HepG2 (cell line): Measurements from ENCODE around the gene MLANA. TPM values are rescaled to one million over a fixed set of nuclear protein-coding genes. Genes with fewer than 3 reads are reported as not detected.

Experiments
- ARID2 ChIP-seq: sonication (generic); formaldehyde crosslinking; IDR thresholded peaks from 2 replicates; pipeline ENCODE4 v1.8.1; 2022; ENCODE audit warnings: mild to moderate bottlenecking, missing genetic modification reagents, borderline replicate concordance
- ELF1 ChIP-seq: sonication (generic); formaldehyde crosslinking; IDR thresholded peaks from 2 replicates; pipeline ENCODE4 v1.4.0; 2020; ENCODE audit warnings: missing genetic modification reagents
- HOXA9 ChIP-seq: sonication (generic); formaldehyde crosslinking; IDR thresholded peaks from 2 replicates; pipeline ENCODE4 v1.8.1; 2022; ENCODE audit warnings: missing genetic modification reagents, mild to moderate bottlenecking, moderate library complexity, borderline replicate concordance
- RARA ChIP-seq: IDR thresholded peaks from 2 replicates; pipeline ENCODE4 v1.6.1; 2016; ENCODE audit warnings: missing genetic modification reagents, missing compliant biosample characterization
- RBFOX2 ChIP-seq: fragments of 200-400 bp; formaldehyde crosslinking; IDR thresholded peaks from 2 replicates; pipeline ENCODE4 v1.6.1; 2017; ENCODE audit warnings: low read depth, mild to moderate bottlenecking, low read length
- SAFB2 ChIP-seq: sonication (generic); formaldehyde crosslinking; IDR thresholded peaks from 2 replicates; pipeline ENCODE4 v1.5.1; 2020; ENCODE audit warnings: missing genetic modification reagents, low read depth, mild to moderate bottlenecking, borderline replicate concordance
- ZBTB42 ChIP-seq: sonication (generic); formaldehyde crosslinking; IDR thresholded peaks from 2 replicates; pipeline ENCODE4 v1.5.0; 2020; ENCODE audit warnings: mild to moderate bottlenecking, missing genetic modification reagents
- ZNF138 ChIP-seq: sonication (generic); formaldehyde crosslinking; IDR thresholded peaks from 2 replicates; pipeline ENCODE4 v1.5.0; 2020; ENCODE audit warnings: mild to moderate bottlenecking, low read depth, missing genetic modification reagents
- ZNF251 ChIP-seq: sonication (generic); formaldehyde crosslinking; IDR thresholded peaks from 2 replicates; pipeline ENCODE4 v1.9.0; 2021; ENCODE audit warnings: mild to moderate bottlenecking, missing genetic modification reagents
- ZNF782 ChIP-seq: sonication (generic); formaldehyde crosslinking; IDR thresholded peaks from 2 replicates; pipeline ENCODE4 v1.4.0; 2020; ENCODE audit warnings: missing genetic modification reagents, mild to moderate bottlenecking, borderline replicate concordance
- ZNF850 ChIP-seq: sonication (generic); formaldehyde crosslinking; conservative IDR thresholded peaks from 2 replicates; pipeline ENCODE4 v1.9.0; 2021; ENCODE audit warnings: mild to moderate bottlenecking, missing genetic modification reagents
- ZSCAN9 ChIP-seq: IDR thresholded peaks from 2 replicates; pipeline ENCODE4 v1.6.1; 2016; ENCODE audit warnings: borderline replicate concordance
- polyA plus RNA-seq, 8 experiments: library from polyadenylated mRNA; depleted of rRNA in 3 of 8; stranded (reverse) in 7 of 8; unstranded in 1 of 8; fragments of >200 nt; fragmentation: Illumina TruSeq in 4 of 8; extraction: Trizol in 4 of 8; gene quantifications; 2 replicates each; pipeline versions ENCODE4 v1.2.1 to v1.2.3, GENCODE V29; 2011 to 2016; ENCODE audit warnings: low read depth in 4 of 8, missing spikeins in 1 of 8, mixed read lengths in 1 of 8; ENCODE audit not compliant: insufficient read depth in 1 of 8
- total RNA-seq, 5 experiments: library from RNA; depleted of rRNA; stranded (reverse); fragments of >200 nt; fragmentation: Illumina TruSeq; extraction: Trizol; gene quantifications; 2 replicates each; pipeline ENCODE4 v1.2.3, GENCODE V29; 2016; ENCODE audit warnings: low read depth in 1 of 5
- TF ChIP-seq, protein P1 (sequence below): sonication (generic); formaldehyde crosslinking; IDR thresholded peaks from 2 replicates; pipeline ENCODE4 v1.4.0; 2020; ENCODE audit warnings: missing genetic modification reagents, borderline replicate concordance
- TF ChIP-seq, protein P2 (sequence below): sonication (generic); formaldehyde crosslinking; IDR thresholded peaks from 2 replicates; pipeline ENCODE4 v1.4.0; 2020; ENCODE audit warnings: mild to moderate bottlenecking, low read depth, missing genetic modification reagents
- TF ChIP-seq, protein P3 (sequence below): sonication (generic); formaldehyde crosslinking; IDR thresholded peaks from 2 replicates; pipeline ENCODE4 v1.9.0; 2021; ENCODE audit warnings: mild to moderate bottlenecking, missing genetic modification reagents
- TF ChIP-seq, protein P4 (sequence below): fragments of 450-650 bp; IDR thresholded peaks from 2 replicates; pipeline ENCODE4 v1.6.1; 2017; ENCODE audit warnings: mild to moderate bottlenecking

MLANA gene
- total and polyA plus RNA-seq, 2 of the 13 experiments (the other 11 are each of a cell fraction or from before 2014, with no cell fraction given) = 0.11 to 0.18 TPM

DNA sequence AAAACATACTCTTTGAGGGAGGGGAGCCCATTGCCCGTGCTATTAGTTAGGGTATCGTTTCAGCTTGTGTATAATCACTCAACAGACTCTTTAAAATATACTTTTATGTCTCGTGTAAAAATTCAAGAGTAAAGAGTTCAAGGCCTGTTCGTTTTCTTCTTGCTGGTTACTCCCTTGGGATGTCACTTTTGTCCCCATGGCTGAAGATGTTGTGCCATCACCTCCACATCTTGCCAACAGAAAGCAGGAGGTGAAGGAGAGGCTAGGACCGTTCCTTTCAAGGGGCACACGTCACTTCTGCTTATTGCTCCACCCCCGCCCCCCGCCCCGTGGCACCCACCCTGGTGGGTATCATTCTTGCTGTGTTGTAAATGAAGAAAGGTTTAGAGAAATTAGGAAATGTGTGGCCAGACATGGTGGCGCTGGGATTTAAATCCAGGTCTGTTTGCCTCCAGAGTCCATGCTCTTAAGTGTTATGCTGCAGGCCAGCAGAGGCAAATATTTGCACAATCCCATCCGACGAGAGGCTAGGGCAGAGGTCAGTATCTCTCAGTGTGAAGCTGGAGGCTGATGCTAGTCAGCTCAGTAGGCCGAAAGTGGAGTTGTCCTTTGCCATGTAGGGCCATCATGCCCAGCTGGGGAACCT is 3.0 kb downstream of the MLANA start (continued):
- TF ChIP-seq HOXA9 (CRISPR knock-in tag) (no peak), ZBTB42 (CRISPR knock-in tag) (no peak), ARID2 (CRISPR knock-in tag) (no peak), ZSCAN9 (no peak), SAFB2 (CRISPR knock-in tag) (no peak), RARA (peak; percentile 89), ELF1 (CRISPR knock-in tag) (no peak), ZNF850 (no peak), ZNF251 (no peak), ZNF782 (CRISPR knock-in tag) (no peak), RBFOX2 (no peak), ZNF138 (CRISPR knock-in tag) (no peak)
- TF ChIP-seq, protein P1, sequence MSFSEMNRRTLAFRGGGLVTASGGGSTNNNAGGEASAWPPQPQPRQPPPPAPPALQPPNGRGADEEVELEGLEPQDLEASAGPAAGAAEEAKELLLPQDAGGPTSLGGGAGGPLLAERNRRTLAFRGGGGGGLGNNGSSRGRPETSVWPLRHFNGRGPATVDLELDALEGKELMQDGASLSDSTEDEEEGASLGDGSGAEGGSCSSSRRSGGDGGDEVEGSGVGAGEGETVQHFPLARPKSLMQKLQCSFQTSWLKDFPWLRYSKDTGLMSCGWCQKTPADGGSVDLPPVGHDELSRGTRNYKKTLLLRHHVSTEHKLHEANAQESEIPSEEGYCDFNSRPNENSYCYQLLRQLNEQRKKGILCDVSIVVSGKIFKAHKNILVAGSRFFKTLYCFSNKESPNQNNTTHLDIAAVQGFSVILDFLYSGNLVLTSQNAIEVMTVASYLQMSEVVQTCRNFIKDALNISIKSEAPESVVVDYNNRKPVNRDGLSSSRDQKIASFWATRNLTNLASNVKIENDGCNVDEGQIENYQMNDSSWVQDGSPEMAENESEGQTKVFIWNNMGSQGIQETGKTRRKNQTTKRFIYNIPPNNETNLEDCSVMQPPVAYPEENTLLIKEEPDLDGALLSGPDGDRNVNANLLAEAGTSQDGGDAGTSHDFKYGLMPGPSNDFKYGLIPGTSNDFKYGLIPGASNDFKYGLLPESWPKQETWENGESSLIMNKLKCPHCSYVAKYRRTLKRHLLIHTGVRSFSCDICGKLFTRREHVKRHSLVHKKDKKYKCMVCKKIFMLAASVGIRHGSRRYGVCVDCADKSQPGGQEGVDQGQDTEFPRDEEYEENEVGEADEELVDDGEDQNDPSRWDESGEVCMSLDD (CRISPR knock-in tag) = no peak
- TF ChIP-seq, protein P2, sequence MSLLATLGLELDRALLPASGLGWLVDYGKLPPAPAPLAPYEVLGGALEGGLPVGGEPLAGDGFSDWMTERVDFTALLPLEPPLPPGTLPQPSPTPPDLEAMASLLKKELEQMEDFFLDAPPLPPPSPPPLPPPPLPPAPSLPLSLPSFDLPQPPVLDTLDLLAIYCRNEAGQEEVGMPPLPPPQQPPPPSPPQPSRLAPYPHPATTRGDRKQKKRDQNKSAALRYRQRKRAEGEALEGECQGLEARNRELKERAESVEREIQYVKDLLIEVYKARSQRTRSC (CRISPR knock-in tag) = no peak
- TF ChIP-seq, protein P3, sequence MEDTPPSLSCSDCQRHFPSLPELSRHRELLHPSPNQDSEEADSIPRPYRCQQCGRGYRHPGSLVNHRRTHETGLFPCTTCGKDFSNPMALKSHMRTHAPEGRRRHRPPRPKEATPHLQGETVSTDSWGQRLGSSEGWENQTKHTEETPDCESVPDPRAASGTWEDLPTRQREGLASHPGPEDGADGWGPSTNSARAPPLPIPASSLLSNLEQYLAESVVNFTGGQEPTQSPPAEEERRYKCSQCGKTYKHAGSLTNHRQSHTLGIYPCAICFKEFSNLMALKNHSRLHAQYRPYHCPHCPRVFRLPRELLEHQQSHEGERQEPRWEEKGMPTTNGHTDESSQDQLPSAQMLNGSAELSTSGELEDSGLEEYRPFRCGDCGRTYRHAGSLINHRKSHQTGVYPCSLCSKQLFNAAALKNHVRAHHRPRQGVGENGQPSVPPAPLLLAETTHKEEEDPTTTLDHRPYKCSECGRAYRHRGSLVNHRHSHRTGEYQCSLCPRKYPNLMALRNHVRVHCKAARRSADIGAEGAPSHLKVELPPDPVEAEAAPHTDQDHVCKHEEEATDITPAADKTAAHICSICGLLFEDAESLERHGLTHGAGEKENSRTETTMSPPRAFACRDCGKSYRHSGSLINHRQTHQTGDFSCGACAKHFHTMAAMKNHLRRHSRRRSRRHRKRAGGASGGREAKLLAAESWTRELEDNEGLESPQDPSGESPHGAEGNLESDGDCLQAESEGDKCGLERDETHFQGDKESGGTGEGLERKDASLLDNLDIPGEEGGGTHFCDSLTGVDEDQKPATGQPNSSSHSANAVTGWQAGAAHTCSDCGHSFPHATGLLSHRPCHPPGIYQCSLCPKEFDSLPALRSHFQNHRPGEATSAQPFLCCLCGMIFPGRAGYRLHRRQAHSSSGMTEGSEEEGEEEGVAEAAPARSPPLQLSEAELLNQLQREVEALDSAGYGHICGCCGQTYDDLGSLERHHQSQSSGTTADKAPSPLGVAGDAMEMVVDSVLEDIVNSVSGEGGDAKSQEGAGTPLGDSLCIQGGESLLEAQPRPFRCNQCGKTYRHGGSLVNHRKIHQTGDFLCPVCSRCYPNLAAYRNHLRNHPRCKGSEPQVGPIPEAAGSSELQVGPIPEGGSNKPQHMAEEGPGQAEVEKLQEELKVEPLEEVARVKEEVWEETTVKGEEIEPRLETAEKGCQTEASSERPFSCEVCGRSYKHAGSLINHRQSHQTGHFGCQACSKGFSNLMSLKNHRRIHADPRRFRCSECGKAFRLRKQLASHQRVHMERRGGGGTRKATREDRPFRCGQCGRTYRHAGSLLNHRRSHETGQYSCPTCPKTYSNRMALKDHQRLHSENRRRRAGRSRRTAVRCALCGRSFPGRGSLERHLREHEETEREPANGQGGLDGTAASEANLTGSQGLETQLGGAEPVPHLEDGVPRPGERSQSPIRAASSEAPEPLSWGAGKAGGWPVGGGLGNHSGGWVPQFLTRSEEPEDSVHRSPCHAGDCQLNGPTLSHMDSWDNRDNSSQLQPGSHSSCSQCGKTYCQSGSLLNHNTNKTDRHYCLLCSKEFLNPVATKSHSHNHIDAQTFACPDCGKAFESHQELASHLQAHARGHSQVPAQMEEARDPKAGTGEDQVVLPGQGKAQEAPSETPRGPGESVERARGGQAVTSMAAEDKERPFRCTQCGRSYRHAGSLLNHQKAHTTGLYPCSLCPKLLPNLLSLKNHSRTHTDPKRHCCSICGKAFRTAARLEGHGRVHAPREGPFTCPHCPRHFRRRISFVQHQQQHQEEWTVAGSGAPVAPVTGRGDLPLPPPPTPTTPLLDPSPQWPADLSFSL (CRISPR knock-in tag) = no peak
- TF ChIP-seq, protein P4, sequence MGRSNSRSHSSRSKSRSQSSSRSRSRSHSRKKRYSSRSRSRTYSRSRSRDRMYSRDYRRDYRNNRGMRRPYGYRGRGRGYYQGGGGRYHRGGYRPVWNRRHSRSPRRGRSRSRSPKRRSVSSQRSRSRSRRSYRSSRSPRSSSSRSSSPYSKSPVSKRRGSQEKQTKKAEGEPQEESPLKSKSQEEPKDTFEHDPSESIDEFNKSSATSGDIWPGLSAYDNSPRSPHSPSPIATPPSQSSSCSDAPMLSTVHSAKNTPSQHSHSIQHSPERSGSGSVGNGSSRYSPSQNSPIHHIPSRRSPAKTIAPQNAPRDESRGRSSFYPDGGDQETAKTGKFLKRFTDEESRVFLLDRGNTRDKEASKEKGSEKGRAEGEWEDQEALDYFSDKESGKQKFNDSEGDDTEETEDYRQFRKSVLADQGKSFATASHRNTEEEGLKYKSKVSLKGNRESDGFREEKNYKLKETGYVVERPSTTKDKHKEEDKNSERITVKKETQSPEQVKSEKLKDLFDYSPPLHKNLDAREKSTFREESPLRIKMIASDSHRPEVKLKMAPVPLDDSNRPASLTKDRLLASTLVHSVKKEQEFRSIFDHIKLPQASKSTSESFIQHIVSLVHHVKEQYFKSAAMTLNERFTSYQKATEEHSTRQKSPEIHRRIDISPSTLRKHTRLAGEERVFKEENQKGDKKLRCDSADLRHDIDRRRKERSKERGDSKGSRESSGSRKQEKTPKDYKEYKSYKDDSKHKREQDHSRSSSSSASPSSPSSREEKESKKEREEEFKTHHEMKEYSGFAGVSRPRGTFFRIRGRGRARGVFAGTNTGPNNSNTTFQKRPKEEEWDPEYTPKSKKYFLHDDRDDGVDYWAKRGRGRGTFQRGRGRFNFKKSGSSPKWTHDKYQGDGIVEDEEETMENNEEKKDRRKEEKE = no peak
